GM19238 (cell line): ENCODE measurements around the gene ZFYVE28.
A peak's percentile ranks its signal among the peaks of the same experiment; 100 is the strongest.

ENCODE experiments used
- DNase-seq: peaks from one replicate; pipeline ENCODE4 v3.0.0; 2011; ENCODE audit warnings: low spot score; ENCODE audit not compliant: insufficient read length

Gene ZFYVE28

GRCh38 chr4:2411786-2412510, 6.5 kb downstream of the ZFYVE28 start:
- peak; percentile 22 for DNase-seq

DNA sequence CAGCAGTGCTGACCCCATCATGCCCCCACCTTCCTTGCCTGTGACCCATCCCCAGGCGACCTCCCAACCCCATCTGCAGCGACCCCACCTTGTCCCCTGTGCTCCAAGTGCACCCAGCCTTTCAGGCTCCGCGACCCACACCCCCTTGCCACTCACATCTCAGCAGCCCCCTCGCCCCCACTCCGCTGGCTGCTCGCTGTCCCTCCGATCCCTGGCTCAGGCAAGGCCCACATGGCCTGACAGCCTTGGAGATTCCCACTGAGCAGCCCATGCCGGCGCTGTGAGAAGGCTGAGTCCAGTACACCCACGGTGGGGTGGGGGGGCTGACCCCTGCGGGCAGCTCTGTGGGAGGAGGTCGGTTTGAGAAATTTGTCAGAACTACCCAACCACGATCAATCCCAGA, 9.1 kb downstream of the ZFYVE28 start:
- DNase-seq, result no peak

- no peak for DNase-seq
Observed at GRCh38 chr4:2408976-2409375, 9.5 kb downstream of the ZFYVE28 start.

DNA sequence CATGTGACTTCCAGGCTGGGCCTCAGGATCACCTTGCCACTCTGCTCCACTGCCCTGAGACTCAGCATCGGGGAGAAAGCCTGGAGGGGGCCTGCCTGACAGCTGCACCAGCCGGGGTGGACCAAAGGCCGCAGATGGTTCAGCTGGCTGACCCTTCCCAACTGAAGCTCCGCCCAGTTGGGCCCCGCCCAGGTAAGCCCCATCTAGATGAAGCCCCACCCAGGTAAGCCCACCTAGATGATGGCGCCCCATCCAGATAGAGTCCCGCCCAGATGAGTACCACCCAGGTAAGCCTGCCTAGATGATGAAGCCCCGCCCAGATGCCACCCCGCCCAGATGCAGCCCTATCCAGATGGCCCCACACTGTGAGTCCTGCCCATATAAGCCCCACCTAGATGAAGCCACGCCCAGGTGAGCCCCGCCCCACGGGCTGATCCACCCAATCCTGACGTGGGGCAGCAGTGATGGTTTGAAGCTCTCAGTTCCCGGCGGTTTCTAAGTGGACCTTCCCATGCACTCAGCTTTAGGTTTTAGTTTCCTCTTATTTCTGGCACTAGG, 10.0 kb downstream of the ZFYVE28 start:
- no peak for DNase-seq

GRCh38 chr4:2407991-2408342, 10.5 kb downstream of the ZFYVE28 start:
- no peak for DNase-seq

DNA sequence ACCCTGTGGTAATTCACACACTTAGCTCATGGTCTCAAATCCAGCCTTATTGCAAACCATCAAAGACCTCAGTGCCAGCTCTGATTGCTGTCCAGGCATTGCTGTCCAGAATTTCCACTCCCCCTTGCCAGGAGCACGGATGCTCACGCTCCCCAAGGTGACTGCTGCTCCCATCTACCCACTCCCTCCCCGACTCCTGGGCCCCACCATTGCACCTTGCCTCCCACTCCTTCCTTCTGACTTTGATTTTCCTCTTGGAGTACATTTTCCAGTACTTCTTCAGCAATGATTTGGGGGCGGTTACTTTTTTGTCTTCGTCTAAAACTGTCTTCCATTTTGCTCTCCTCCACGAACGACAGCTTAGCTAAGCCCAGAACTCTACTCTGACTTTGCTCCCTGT, 11.5 kb downstream of the ZFYVE28 start:
- DNase-seq, result no peak

- DNase-seq, result no peak
Observed at GRCh38 chr4:2406406-2406805, 12.0 kb downstream of the ZFYVE28 start.

DNA sequence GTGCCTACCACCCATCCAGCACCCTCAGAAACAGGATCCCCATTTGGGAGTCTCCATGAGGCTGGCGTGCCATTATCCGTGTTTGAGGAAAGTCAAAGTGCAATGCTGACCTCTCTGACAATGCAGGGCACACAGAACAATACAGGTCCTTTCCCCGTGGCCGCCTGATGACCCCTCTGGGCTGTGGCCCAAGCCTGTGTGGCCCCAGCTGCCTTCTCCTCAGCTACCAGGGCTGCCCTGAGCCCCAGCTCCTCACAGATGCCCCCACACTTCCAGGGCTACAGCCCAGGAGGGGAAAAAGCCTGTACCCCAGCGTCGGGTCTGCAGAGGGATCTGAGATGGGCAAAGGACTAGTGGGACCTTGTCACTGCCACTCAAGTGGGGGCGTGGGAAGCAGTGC, 15.5 kb downstream of the ZFYVE28 start:
- no peak for DNase-seq

- DNase-seq, result no peak
Observed at GRCh38 chr4:2402048-2402842, 16.2 kb downstream of the ZFYVE28 start.

DNA sequence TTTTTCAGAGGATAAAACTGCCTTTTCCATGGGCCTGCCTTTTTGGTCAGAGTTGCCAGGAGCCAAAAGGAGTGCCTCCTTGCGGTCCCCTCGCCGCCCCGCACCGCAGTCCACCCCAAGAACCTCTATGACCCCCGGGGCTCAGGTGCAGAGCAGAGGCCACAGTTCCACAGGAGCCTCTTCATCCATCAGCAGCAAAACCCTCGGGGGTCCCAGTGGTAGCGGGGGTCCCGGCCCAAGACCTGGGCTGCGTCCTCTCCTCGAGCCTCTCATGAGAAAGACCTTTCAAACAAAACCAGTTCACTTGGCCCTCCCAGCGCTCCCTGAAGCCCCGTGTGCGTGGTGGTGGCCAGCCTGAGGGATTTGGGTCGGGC, 16.8 kb downstream of the ZFYVE28 start:
- DNase-seq, result no peak

GRCh38 chr4:2400841-2401609, 17.4 kb downstream of the ZFYVE28 start:
- no peak for DNase-seq

- no peak for DNase-seq
Observed at GRCh38 chr4:2399631-2400190, 18.7 kb downstream of the ZFYVE28 start.

- DNase-seq, result no peak
Observed at GRCh38 chr4:2399216-2399615, 19.2 kb downstream of the ZFYVE28 start.

DNA sequence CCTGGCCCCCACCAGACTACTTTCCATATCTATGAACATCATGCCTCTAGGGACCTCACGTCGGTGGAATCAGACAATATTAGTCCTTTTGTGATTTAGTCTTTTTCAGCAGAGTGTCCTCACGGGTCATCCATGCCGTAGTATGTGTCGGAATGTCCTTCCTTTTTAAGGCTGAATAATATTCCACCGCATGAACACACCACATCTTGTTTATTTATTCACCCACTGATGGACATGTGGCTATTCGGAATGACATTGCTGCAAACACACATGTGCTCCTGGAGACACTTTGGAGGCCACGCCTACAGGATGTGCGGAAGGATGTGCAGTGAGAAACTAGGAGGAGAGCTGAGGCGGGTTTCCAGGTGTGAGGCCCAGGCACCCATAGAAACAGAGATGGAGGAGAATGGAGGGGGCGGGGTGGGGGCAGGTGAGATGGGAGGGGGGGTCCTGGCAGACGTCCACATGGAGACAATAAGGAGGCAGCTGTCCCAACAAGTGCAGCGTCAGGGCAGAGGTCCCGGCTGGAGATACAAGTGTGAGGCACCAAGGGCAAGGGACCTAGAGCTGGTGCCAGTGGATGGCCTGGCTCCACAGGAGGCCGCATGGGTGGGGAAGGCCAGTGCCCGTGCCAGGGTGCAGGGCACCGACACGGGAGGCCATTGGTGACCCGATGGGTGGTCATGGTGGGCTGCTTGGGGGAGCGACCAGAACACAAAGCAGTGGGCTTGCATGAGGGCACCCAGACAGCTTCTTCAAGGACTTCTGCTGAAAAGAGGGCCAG, 20.7 kb downstream of the ZFYVE28 start:
- no peak for DNase-seq

- no peak for DNase-seq
Observed at GRCh38 chr4:2396781-2397368, 21.6 kb downstream of the ZFYVE28 start.

DNA sequence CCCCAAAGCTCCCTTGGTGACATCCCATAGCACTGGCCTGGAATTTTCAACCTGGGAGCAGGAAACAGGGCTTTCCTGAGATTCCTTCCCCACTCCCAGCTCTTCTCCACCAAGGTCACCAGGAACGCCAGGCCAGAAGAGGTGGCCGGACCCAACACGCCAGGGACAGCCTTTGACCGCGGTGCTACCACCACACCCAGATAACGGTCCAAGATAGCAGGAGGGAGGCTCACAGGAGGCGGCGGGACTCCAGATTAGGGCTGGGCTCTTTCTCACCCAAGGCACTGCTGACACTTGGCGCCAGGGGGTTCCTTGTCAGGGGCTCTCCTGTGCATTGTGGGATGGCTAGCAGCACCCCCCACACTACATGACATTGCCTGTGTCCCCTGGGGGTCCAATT, 22.9 kb downstream of the ZFYVE28 start:
- DNase-seq, result no peak

DNA sequence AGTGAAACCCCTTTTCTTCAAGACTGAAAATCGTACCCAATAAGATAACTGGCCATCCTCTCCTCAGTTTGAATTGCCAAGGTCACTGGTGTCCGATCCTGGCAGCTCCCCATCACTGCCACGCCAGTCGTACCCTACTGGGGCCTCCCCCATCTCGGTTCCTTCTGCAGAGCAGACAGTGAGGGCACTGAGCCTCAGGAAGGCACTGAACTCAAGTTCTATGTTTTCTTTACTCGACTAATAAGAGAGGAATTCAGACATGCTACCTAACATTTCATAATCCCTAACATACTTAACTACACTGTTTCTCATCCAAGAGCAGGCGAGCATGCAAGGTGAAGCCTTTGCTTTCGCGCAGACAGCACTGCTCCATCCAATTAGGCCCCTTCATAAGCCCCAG, 23.4 kb downstream of the ZFYVE28 start:
- DNase-seq, result no peak

DNA sequence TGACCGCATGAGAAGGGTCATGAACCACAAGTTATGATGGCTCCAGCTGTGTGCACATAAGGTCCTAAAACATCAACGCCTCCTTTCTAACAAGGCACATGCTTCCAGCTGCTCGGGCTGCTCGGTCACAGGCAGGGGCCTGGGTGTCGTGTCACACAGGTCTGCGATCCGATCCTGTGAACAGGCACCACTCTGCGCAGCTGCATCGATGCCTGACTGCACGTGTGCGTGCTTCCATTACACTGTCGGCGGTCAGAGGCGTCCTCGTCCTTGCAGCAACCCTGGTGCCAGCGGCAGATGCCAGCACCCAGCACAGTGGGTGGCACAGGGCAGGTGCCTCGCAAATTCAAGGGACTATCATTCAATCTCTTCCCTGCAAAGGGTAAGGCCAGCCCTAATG, 23.9 kb downstream of the ZFYVE28 start:
- no peak for DNase-seq

DNA sequence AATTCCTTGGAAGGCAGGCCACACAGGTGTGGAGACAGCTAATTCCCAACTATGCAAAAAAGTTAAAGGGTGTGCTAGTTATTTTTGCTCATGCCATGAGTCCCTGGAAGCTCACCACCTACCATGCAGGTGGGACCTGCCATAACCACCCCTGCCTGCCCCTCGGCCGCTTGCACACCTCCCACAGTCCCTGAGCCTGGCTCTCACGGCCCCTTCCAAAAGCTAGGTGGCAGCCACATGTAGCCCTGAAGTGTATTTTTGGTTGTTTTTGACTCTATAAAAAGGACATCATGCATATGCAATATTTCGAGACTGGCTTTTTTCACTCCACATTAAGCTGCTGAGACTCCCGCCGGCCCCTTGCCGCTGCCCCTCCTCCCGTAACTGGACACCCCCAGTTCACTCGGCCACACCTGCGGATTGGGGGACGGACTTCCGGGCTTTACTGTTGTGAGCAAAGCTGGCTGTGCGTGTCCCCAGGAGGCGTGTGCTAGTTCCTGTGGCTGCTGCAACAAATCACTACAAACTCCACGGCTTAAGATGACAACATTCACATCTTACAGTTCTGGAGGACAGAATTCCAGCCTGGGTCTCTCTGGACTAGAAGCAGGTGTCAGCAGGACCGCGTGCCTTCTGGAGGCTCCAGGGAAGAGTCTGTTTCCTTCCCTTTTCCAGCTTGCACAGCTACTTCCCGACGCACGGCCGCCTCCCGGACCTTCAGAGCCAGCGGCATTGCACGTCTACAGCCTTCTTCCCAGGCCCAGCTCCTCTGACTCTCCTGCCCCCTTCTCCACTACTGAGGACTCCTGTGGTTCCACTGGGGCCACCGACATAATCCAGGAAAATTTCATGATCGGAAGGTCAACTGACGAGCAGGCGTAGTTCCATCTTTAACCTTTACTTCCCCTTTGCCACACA, 24.8 kb downstream of the ZFYVE28 start:
- no peak for DNase-seq
